Adipocyte (in vitro differentiated cells): ENCODE results near the gene ACKR4.
"Not testable (repeated sequence)": the region's sequence is repeated elsewhere in the genome, so short reads cannot be mapped to it uniquely, and the experiment has no call there.

Source experiments
- DNase-seq: peaks from one replicate; pipeline ENCODE4 v3.0.0-alpha.2; 2015; ENCODE audit warnings: low read depth
- H3K27me3 ChIP-seq: replicated peaks from 2 replicates; pipeline ENCODE4 v1.7.0; 2013; ENCODE audit warnings: mild to moderate bottlenecking, low read length, moderate library complexity; ENCODE audit not compliant: control insufficient read depth, insufficient read depth
- H3K36me3 ChIP-seq: 2 replicates; pipeline ENCODE4 v1.7.0; 2013; ENCODE audit warnings: low read length, mild to moderate bottlenecking, moderate library complexity; ENCODE audit not compliant: control insufficient read depth, insufficient read depth, severe bottlenecking
- H3K4me1 ChIP-seq: 2 replicates; pipeline ENCODE4 v1.7.0; 2013; ENCODE audit warnings: mild to moderate bottlenecking, low read length, moderate library complexity; ENCODE audit not compliant: control insufficient read depth, insufficient read depth
- H3K4me3 ChIP-seq: 2 replicates; pipeline ENCODE4 v1.7.0; 2013; ENCODE audit warnings: mild to moderate bottlenecking, low read length, moderate library complexity
- H3K9ac ChIP-seq: 2 replicates; pipeline ENCODE4 v1.7.0; 2013; ENCODE audit warnings: mild to moderate bottlenecking, low read length, moderate library complexity
- H3K9me3 ChIP-seq: 2 replicates; pipeline ENCODE4 v1.7.0; 2013; ENCODE audit warnings: mild to moderate bottlenecking, low read length, moderate library complexity; ENCODE audit not compliant: control insufficient read depth

ACKR4 gene

DNA sequence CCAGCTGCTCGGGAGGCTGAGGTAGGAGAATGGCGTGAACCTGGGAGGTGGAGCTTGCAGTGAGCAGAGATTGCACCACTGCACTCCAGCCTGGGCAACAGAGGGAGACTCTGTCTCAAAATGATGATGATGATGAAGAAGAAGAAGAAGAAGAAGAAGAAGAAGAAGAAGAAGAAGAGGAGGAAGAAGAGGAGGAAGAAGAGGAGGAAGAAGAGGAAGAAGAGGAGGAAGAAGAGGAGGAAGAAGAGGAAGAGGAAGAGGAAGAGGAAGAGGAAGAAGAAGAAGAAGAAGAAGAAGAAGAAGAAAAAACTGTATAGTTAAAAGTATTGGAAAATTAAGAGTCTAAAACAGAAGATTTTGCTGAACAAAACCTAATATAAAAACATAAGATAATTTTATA, 44.4 kb downstream of the ACKR4 start:
- not testable (repeated sequence) for DNase-seq, H3K4me3 ChIP-seq, H3K27me3 ChIP-seq, H3K9me3 ChIP-seq
- peaks cover 46% of the 10 kb centered on the region for H3K36me3 ChIP-seq
- peak overlapping the region; percentile 29 for H3K9ac ChIP-seq
- peaks cover 13% of the 10 kb centered on the region for H3K4me1 ChIP-seq

GRCh38 chr3:132641837-132642538, 44.9 kb downstream of the ACKR4 start:
- Histone ChIP-seq H3K4me1 (peaks cover 12% of the 10 kb centered on the region), H3K36me3 (peaks cover 43% of the 10 kb centered on the region), H3K9ac (peak overlapping the region; percentile 29), H3K27me3 (no peaks in the 10 kb centered on the region), H3K4me3 (no peak overlapping the region), H3K9me3 (no peaks in the 10 kb centered on the region)
- DNase-seq: peak; percentile 84

DNA sequence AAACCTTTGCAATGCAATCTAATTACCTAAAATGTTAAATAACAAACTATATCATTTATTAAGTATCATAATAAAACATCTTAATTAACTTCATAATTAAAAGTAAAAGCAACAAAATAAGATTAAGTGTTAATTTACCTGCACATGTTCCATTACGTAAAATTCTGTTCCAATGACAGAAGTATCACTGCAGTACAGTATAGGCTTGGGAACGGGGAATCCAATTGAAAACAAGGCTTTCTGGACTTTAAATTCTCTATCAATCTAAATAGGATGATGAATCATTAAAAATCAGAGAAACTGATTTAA, 45.4 kb downstream of the ACKR4 start:
- Histone ChIP-seq H3K4me1 (peaks cover 7% of the 10 kb centered on the region), H3K9ac (no peak overlapping the region), H3K9me3 (no peaks in the 10 kb centered on the region), H3K36me3 (peaks cover 43% of the 10 kb centered on the region), H3K4me3 (no peak overlapping the region), H3K27me3 (no peaks in the 10 kb centered on the region)
- DNase-seq: no peak

GRCh38 chr3:132643366-132643765, 46.3 kb downstream of the ACKR4 start:
- H3K9me3 ChIP-seq: no peaks in the 10 kb centered on the region
- no peak for DNase-seq
- H3K9ac ChIP-seq: no peak overlapping the region
- H3K4me1 ChIP-seq: no peaks in the 10 kb centered on the region
- H3K36me3 ChIP-seq: peaks cover 34% of the 10 kb centered on the region
- H3K4me3 ChIP-seq: no peak overlapping the region
- no peaks in the 10 kb centered on the region for H3K27me3 ChIP-seq

- no peak overlapping the region for H3K9ac ChIP-seq
- no peak for DNase-seq
Measured at GRCh38 chr3:132645058-132645457, 48.0 kb downstream of the ACKR4 start.

GRCh38 chr3:132650153-132650552, 53.1 kb downstream of the ACKR4 start:
- Histone ChIP-seq H3K9ac (no peak overlapping the region), H3K36me3 (no peaks in the 10 kb centered on the region), H3K4me1 (peaks cover 18% of the 10 kb centered on the region), H3K9me3 (no peaks in the 10 kb centered on the region), H3K4me3 (no peak overlapping the region), H3K27me3 (no peaks in the 10 kb centered on the region)
- DNase-seq: no peak

More at GRCh38 chr3:132645058-132645457, 48.0 kb downstream of the ACKR4 start:
- Histone ChIP-seq H3K4me1 (no peaks in the 10 kb centered on the region), H3K36me3 (peaks cover 19% of the 10 kb centered on the region), H3K4me3 (no peak overlapping the region), H3K27me3 (no peaks in the 10 kb centered on the region), H3K9me3 (no peaks in the 10 kb centered on the region)
